Right lobe of liver (tissue), 4 donors: Measurements from ENCODE around the gene NUMB.

ENCODE experiments used
- POLR2A ChIP-seq: fragments of 450-650 bp; IDR thresholded peaks from one replicate; pipeline ENCODE4 v1.6.1; 2017; ENCODE audit warnings: antibody characterized with exemption, mild to moderate bottlenecking
- TF ChIP-seq, protein P1 (sequence below), 4 donors: fragments of 200-600 bp in 3 of 4; fragments of 450-650 bp in 1 of 4; IDR thresholded peaks; one replicate each; pipeline versions ENCODE4 v1.5.1 to v1.8.0; 2016 to 2022; ENCODE audit warnings: antibody characterized with exemption in 4 of 4, mild to moderate bottlenecking in 2 of 4
- donor health status: DM: no; HTN: no; CAD: no.
- donor health status: DM: no; HTN: no; CAD: no.
- donor health status: DM: no; HTN: yes; CAD: no.

DNA sequence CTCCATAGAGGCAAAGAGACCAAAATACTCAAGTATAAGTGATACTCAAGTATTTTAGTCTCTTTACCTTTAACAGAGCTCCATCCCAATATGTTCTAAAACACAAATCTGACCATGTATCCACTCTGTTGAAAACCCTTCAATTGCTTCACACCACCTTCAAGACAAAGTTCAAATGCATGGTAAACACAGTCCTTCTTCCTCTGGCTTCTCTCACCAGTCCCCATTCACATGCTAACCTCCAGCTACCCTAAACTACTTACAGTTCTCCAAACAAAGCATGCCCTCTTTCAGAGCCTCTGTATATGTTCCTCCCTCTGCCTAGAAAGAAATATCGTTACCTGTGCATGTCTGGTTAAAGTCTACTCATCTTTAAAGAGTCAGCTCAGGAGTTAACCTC, 100.2 kb downstream of the NUMB start:
- TF ChIP-seq, protein P1, sequence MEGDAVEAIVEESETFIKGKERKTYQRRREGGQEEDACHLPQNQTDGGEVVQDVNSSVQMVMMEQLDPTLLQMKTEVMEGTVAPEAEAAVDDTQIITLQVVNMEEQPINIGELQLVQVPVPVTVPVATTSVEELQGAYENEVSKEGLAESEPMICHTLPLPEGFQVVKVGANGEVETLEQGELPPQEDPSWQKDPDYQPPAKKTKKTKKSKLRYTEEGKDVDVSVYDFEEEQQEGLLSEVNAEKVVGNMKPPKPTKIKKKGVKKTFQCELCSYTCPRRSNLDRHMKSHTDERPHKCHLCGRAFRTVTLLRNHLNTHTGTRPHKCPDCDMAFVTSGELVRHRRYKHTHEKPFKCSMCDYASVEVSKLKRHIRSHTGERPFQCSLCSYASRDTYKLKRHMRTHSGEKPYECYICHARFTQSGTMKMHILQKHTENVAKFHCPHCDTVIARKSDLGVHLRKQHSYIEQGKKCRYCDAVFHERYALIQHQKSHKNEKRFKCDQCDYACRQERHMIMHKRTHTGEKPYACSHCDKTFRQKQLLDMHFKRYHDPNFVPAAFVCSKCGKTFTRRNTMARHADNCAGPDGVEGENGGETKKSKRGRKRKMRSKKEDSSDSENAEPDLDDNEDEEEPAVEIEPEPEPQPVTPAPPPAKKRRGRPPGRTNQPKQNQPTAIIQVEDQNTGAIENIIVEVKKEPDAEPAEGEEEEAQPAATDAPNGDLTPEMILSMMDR (IDR thresholded peaks at IDR 0.05) = no peak
- no peak for TF ChIP-seq POLR2A
